Mucosa of gallbladder (tissue), 1 donor: Measurements from ENCODE around the gene BPIFA2. TPM values are rescaled to one million over a fixed set of nuclear protein-coding genes. Genes with fewer than 3 reads are reported as not detected.
"Not testable (repeated sequence)": the region's sequence is repeated elsewhere in the genome, so short reads cannot be mapped to it uniquely, and the experiment has no call there.

Source experiments
- DNase-seq: peaks from one replicate; pipeline ENCODE4 v3.0.0-alpha.2; 2020; ENCODE audit warnings: low spot score
- total RNA-seq: library from RNA; stranded (reverse); gene quantifications from one replicate; pipeline ENCODE4 v1.2.1, GENCODE V29; 2021
- donor health status: DM: no; HTN: no; CAD: no.

The BPIFA2 gene
- not detected for total RNA-seq

GRCh38 chr20:33167859-33168258, at the start of gene BPIFA2:
Gene BPIFA2 (plus strand): TSS chr20:33168159. CDS start chr20:33169146, 987 bp downstream.
- no peak for DNase-seq

GRCh38 chr20:33119725-33120720, 47.9 kb upstream of the BPIFA2 start:
- no peak for DNase-seq

GRCh38 chr20:33120934-33121333, 47.0 kb upstream of the BPIFA2 start:
- no peak for DNase-seq

- not testable (repeated sequence) for DNase-seq
Observed at GRCh38 chr20:33122297-33122696, 45.7 kb upstream of the BPIFA2 start.

- no peak for DNase-seq
Observed at GRCh38 chr20:33124261-33124660, 43.7 kb upstream of the BPIFA2 start.

GRCh38 chr20:33124994-33125393, 43.0 kb upstream of the BPIFA2 start:
- no peak for DNase-seq

- DNase-seq, result no peak
Observed at GRCh38 chr20:33125983-33126382, 42.0 kb upstream of the BPIFA2 start.

GRCh38 chr20:33127422-33128097, 40.4 kb upstream of the BPIFA2 start:
- DNase-seq, result no peak

- DNase-seq, result no peak
Observed at GRCh38 chr20:33130568-33131061, 37.3 kb upstream of the BPIFA2 start.

GRCh38 chr20:33131949-33132473, 35.9 kb upstream of the BPIFA2 start:
- no peak for DNase-seq

GRCh38 chr20:33132513-33133372, 35.2 kb upstream of the BPIFA2 start:
- no peak for DNase-seq

GRCh38 chr20:33133373-33133941, 34.5 kb upstream of the BPIFA2 start:
- DNase-seq, result no peak

GRCh38 chr20:33137195-33137594, 30.8 kb upstream of the BPIFA2 start:
- no peak for DNase-seq

- no peak for DNase-seq
Observed at GRCh38 chr20:33139467-33139866, 28.5 kb upstream of the BPIFA2 start.

- DNase-seq, result no peak
Observed at GRCh38 chr20:33145521-33145920, 22.4 kb upstream of the BPIFA2 start.

GRCh38 chr20:33147299-33147698, 20.7 kb upstream of the BPIFA2 start:
- no peak for DNase-seq

- DNase-seq, result no peak
Observed at GRCh38 chr20:33148040-33148439, 19.9 kb upstream of the BPIFA2 start.

- DNase-seq, result no peak
Observed at GRCh38 chr20:33154252-33154651, 13.7 kb upstream of the BPIFA2 start.

GRCh38 chr20:33158637-33159385, 9.1 kb upstream of the BPIFA2 start:
- no peak for DNase-seq

- DNase-seq, result no peak
Observed at GRCh38 chr20:33159713-33160112, 8.2 kb upstream of the BPIFA2 start.
